HEK293 (cell line): Measurements from ENCODE around the gene HOXD10.
A peak's percentile ranks its signal among the peaks of the same experiment; 100 is the strongest.

ENCODE experiments used
- CTCF ChIA-PET: fragments of 350-600 bp; formaldehyde crosslinking; extraction: SDS; loops from one replicate; lab custom pipeline; 2021; ENCODE audit warnings: antibody characterized with exemption; lab: Yijun Ruan, JAX
- POLR2A ChIA-PET: fragments of 300-600 bp; formaldehyde crosslinking; extraction: SDS; loops from one replicate; lab custom pipeline; 2020; ENCODE audit warnings: antibody characterized with exemption, inconsistent platforms; lab: Yijun Ruan, JAX
- H3K27ac ChIP-seq: fragments of 200-500 bp; sonication (Bioruptor generic); 2 replicates; pipeline ENCODE4 v1.5.1; 2014; ENCODE audit warnings: low read depth, low read length, control low read depth, inconsistent platforms; ENCODE audit errors: extremely low read depth
- H3K36me3 ChIP-seq, 2 experiments: fragments of 200-500 bp in 1 of 2; sonication (Bioruptor generic) in 1 of 2; 1 replicate in 1 of 2; 2 replicates in 1 of 2; pipeline ENCODE4 v1.5.1; 2014 to 2017; ENCODE audit warnings: inconsistent platforms in 2 of 2, low read length in 2 of 2; ENCODE audit not compliant: control insufficient read depth in 2 of 2, insufficient read depth in 1 of 2
- H3K4me1 ChIP-seq: fragments of 200-500 bp; sonication (Bioruptor generic); 2 replicates; pipeline ENCODE4 v1.5.1; 2014; ENCODE audit warnings: mild to moderate bottlenecking, low read length, inconsistent platforms; ENCODE audit not compliant: control insufficient read depth, insufficient read depth
- H3K4me3 ChIP-seq: 2 replicates; pipeline ENCODE4 v1.5.1; 2011; ENCODE audit warnings: low read depth, mild to moderate bottlenecking, control low read depth, low read length, moderate library complexity
- H3K9me3 ChIP-seq: fragments of 200-500 bp; sonication (Bioruptor generic); 2 replicates; pipeline ENCODE4 v1.5.1; 2014; ENCODE audit warnings: low read depth, low read length, inconsistent platforms; ENCODE audit not compliant: control insufficient read depth, insufficient read depth
- FEZF1 ChIP-seq: fragments of 450-650 bp; formaldehyde crosslinking; IDR thresholded peaks from 2 replicates; pipeline ENCODE4 v1.5.1; 2016; ENCODE audit warnings: missing biosample characterization, missing genetic modification characterization
- OSR2 ChIP-seq: fragments of 450-650 bp; formaldehyde crosslinking; IDR thresholded peaks from 2 replicates; pipeline ENCODE4 v1.5.1; 2016; ENCODE audit warnings: missing biosample characterization, missing genetic modification characterization
- PATZ1 ChIP-seq: fragments of 450-650 bp; formaldehyde crosslinking; IDR thresholded peaks from 2 replicates; pipeline ENCODE4 v1.5.1; 2016; ENCODE audit warnings: missing biosample characterization, missing genetic modification characterization
- SALL2 ChIP-seq: fragments of 450-650 bp; formaldehyde crosslinking; IDR thresholded peaks from 2 replicates; pipeline ENCODE4 v1.5.0; 2017; ENCODE audit warnings: missing biosample characterization, mild to moderate bottlenecking, missing genetic modification characterization, borderline replicate concordance
- SCRT1 ChIP-seq: fragments of 450-650 bp; formaldehyde crosslinking; IDR thresholded peaks from 2 replicates; pipeline ENCODE4 v1.5.1; 2016; ENCODE audit warnings: missing biosample characterization, missing genetic modification characterization, borderline replicate concordance
- SCRT2 ChIP-seq: fragments of 450-650 bp; formaldehyde crosslinking; IDR thresholded peaks from 2 replicates; pipeline ENCODE4 v1.5.1; 2016; ENCODE audit warnings: missing biosample characterization, missing genetic modification characterization
- SP3 ChIP-seq: fragments of 450-650 bp; formaldehyde crosslinking; IDR thresholded peaks from 2 replicates; pipeline ENCODE4 v1.5.1; 2016; ENCODE audit warnings: missing biosample characterization, missing genetic modification characterization
- ZBTB44 ChIP-seq: fragments of 450-650 bp; IDR thresholded peaks from 2 replicates; pipeline ENCODE4 v1.5.1; 2018; ENCODE audit warnings: missing biosample characterization, mild to moderate bottlenecking, missing genetic modification characterization
- ZNF132 ChIP-seq: fragments of 450-650 bp; formaldehyde crosslinking; IDR thresholded peaks from 2 replicates; pipeline ENCODE4 v1.5.1; 2017; ENCODE audit warnings: missing biosample characterization, missing genetic modification characterization, borderline replicate concordance
- ZNF223 ChIP-seq: fragments of 450-650 bp; formaldehyde crosslinking; IDR thresholded peaks from 2 replicates; pipeline ENCODE4 v1.5.1; 2016; ENCODE audit warnings: missing biosample characterization, missing genetic modification characterization
- ZNF324 ChIP-seq: fragments of 450-650 bp; formaldehyde crosslinking; IDR thresholded peaks from 2 replicates; pipeline ENCODE4 v1.5.1; 2016; ENCODE audit warnings: missing biosample characterization, missing genetic modification characterization
- ZNF354C ChIP-seq: fragments of 450-650 bp; formaldehyde crosslinking; IDR thresholded peaks from 2 replicates; pipeline ENCODE4 v1.5.1; 2016; ENCODE audit warnings: missing biosample characterization, missing genetic modification characterization, low read depth, borderline replicate concordance
- ZNF426 ChIP-seq: fragments of 450-650 bp; formaldehyde crosslinking; IDR thresholded peaks from 2 replicates; pipeline ENCODE4 v1.5.1; 2017; ENCODE audit warnings: missing biosample characterization, missing genetic modification characterization, mild to moderate bottlenecking, inconsistent platforms, moderate library complexity
- ZNF48 ChIP-seq: fragments of 450-650 bp; formaldehyde crosslinking; IDR thresholded peaks from 2 replicates; pipeline ENCODE4 v1.5.1; 2016; ENCODE audit warnings: missing biosample characterization, missing genetic modification characterization
- ZNF544 ChIP-seq: fragments of 450-650 bp; formaldehyde crosslinking; IDR thresholded peaks from 2 replicates; pipeline ENCODE4 v1.5.0; 2017; ENCODE audit warnings: missing biosample characterization, missing genetic modification characterization
- ZNF596 ChIP-seq: fragments of 450-650 bp; IDR thresholded peaks from 2 replicates; pipeline ENCODE4 v1.5.0; 2018; ENCODE audit warnings: missing biosample characterization, mild to moderate bottlenecking, missing genetic modification characterization, moderate library complexity
- ZNF639 ChIP-seq: fragments of 450-650 bp; formaldehyde crosslinking; IDR thresholded peaks from 2 replicates; pipeline ENCODE4 v1.5.1; 2016; ENCODE audit warnings: missing biosample characterization, missing genetic modification characterization
- ZNF654 ChIP-seq: fragments of 450-650 bp; formaldehyde crosslinking; IDR thresholded peaks from 2 replicates; pipeline ENCODE4 v1.5.1; 2016; ENCODE audit warnings: low read depth, missing biosample characterization, missing genetic modification characterization
- ZNF660 ChIP-seq: fragments of 450-650 bp; IDR thresholded peaks from 2 replicates; pipeline ENCODE4 v1.5.1; 2018; ENCODE audit warnings: missing biosample characterization, mild to moderate bottlenecking, missing genetic modification characterization
- ZNF664 ChIP-seq: fragments of 450-650 bp; formaldehyde crosslinking; IDR thresholded peaks from 2 replicates; pipeline ENCODE4 v1.5.1; 2016; ENCODE audit warnings: missing biosample characterization, missing genetic modification characterization
- ZNF701 ChIP-seq: fragments of 450-650 bp; formaldehyde crosslinking; IDR thresholded peaks from 2 replicates; pipeline ENCODE4 v1.5.1; 2016; ENCODE audit warnings: missing biosample characterization, missing genetic modification characterization
- ZNF76 ChIP-seq: fragments of 450-650 bp; formaldehyde crosslinking; IDR thresholded peaks from 2 replicates; pipeline ENCODE4; 2016; ENCODE audit warnings: low read depth, missing biosample characterization, missing genetic modification characterization, borderline replicate concordance
- ZNF791 ChIP-seq: fragments of 450-650 bp; formaldehyde crosslinking; IDR thresholded peaks from 2 replicates; pipeline ENCODE4 v1.5.1; 2016; ENCODE audit warnings: missing biosample characterization, missing genetic modification characterization
- ZNF792 ChIP-seq: fragments of 450-650 bp; formaldehyde crosslinking; IDR thresholded peaks from 2 replicates; pipeline ENCODE4 v1.5.1; 2016; ENCODE audit warnings: missing biosample characterization, missing genetic modification characterization
- ZNF830 ChIP-seq: fragments of 450-650 bp; IDR thresholded peaks from 2 replicates; pipeline ENCODE4 v1.5.0; 2018; ENCODE audit warnings: missing biosample characterization, missing genetic modification characterization, low read depth, mild to moderate bottlenecking, moderate library complexity
- ZSCAN4 ChIP-seq: fragments of 450-650 bp; formaldehyde crosslinking; IDR thresholded peaks from 2 replicates; pipeline ENCODE4 v1.5.1; 2017; ENCODE audit warnings: missing biosample characterization, missing genetic modification characterization

HOXD10 gene

GRCh38 chr2:176126929-176127773 lies 10.6 kb downstream of the HOXD10 start (continued):
- TF ChIP-seq ZNF654 (tag by site-specific recombination) (peak; percentile 92), ZNF76 (no peak), ZNF660 (tag by site-specific recombination) (peak; percentile 73; the same call in 1 of the 2 replicates), SP3 (tag by site-specific recombination) (no peak), ZNF596 (no peak), SALL2 (tag by site-specific recombination) (no peak), ZNF354C (tag by site-specific recombination) (no peak), ZNF791 (no peak), FEZF1 (tag by site-specific recombination) (no peak; the same call in 1 of the 2 replicates), OSR2 (tag by site-specific recombination) (peak; percentile 79), ZNF544 (tag by site-specific recombination) (no peak), ZBTB44 (tag by site-specific recombination) (peak; percentile 79), ZNF792 (no peak), ZNF132 (no peak), ZNF48 (tag by site-specific recombination) (no peak), SCRT1 (tag by site-specific recombination) (peak; percentile 65; the same call in 1 of the 2 replicates), ZNF324 (tag by site-specific recombination) (no peak), ZNF639 (no peak), ZNF701 (tag by site-specific recombination) (no peak), ZNF830 (tag by site-specific recombination) (no peak), SCRT2 (tag by site-specific recombination) (peak; percentile 51), ZNF426 (tag by site-specific recombination) (no peak), ZNF664 (no peak), PATZ1 (tag by site-specific recombination) (no peak)

GRCh38 chr2:176127774-176128072 lies 11.1 kb downstream of the HOXD10 start:
- Histone ChIP-seq H3K27ac (no peak overlapping the region), H3K36me3 (peaks cover 0 to 24% of the 10 kb centered on the region in 2 experiments; a peak in 1 of 3 replicates), H3K4me3 (no peak overlapping the region), H3K4me1 (peaks cover 5% of the 10 kb centered on the region; the same call in 1 of the 2 replicates), H3K9me3 (no peaks in the 10 kb centered on the region)
- ChIA-PET CTCF (interaction anchor here (0.5 to 3.5 kb wide), 34 partner anchors 9 to 1596 kb away, joined by 3 to 51 read pairs (median 5); partner anchors contain the start of gene HOXD11), POLR2A (no interaction called here)
- TF ChIP-seq ZNF223 (no peak), ZSCAN4 (tag by site-specific recombination) (peak; percentile 62; the same call in 1 of the 2 replicates)
